ENCODE measurements around the gene PRKG1.

DNA sequence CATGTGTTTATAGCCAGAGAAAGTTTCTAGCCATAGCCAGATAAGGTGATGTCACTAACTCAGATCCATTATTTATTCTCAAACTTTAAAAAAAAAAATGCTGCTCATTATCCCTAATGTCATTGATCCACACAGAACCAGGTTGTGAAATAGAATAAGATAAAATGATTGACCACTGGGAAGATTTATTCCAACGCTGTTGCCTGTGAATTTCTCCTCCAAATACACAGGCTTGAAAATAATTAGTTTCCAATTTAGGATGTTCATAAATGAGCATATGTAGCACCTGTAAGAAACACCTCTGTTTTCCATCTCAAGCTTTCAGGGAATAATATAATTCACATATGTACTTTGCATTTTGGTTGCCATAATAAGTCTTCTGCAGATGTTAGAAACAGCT, 956.7 kb downstream of the PRKG1 start:
- TF ChIP-seq POLR2A (IDR thresholded peaks at IDR 0.05): no peak
- TF ChIP-seq, protein P1, sequence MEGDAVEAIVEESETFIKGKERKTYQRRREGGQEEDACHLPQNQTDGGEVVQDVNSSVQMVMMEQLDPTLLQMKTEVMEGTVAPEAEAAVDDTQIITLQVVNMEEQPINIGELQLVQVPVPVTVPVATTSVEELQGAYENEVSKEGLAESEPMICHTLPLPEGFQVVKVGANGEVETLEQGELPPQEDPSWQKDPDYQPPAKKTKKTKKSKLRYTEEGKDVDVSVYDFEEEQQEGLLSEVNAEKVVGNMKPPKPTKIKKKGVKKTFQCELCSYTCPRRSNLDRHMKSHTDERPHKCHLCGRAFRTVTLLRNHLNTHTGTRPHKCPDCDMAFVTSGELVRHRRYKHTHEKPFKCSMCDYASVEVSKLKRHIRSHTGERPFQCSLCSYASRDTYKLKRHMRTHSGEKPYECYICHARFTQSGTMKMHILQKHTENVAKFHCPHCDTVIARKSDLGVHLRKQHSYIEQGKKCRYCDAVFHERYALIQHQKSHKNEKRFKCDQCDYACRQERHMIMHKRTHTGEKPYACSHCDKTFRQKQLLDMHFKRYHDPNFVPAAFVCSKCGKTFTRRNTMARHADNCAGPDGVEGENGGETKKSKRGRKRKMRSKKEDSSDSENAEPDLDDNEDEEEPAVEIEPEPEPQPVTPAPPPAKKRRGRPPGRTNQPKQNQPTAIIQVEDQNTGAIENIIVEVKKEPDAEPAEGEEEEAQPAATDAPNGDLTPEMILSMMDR (IDR thresholded peaks at IDR 0.05): no peak
